ENCODE measurements around the gene GRIN3A. TPM values are rescaled to one million over a fixed set of nuclear protein-coding genes. Genes with fewer than 3 reads are reported as not detected.
"Not testable (repeated sequence)": the region's sequence is repeated elsewhere in the genome, so short reads cannot be mapped to it uniquely, and the experiment has no call there.

Gene GRIN3A
- total RNA-seq, 2 donors from 2014 or later = under 0.01 TPM; not detected in 1

DNA sequence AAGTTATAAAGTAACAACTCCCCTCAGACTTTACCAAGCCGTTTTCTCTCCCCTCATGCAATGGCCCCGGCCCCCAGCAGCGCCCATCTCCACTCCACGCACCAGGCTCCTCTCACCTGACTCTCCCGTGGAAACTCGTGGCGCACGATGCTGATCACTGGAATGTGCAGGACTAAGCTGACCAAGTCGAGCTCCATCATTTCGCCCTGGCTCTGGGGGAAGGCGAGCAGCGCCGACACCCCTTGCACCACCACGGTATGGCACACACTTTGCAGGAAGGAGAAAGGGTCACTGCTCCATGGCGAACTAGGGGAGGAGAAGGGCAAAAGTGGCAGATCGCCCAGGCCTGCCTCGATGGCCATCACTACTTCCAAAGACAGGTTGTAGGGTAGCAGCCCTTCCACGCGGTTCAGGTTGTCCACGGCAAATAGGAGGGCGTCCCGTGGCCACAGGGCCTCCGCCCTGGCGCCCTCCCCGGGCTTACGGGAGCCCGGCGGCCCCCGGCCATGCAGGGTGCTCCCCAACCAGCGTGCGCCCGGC, 1.2 kb downstream of the GRIN3A start:
- DNase-seq (no peak), ATAC-seq (no peak)
- no peaks in the 10 kb centered on the region for H3K36me3 ChIP-seq (replicated peaks in 1 of 2; ENCODE audit: insufficient read depth in 1 of 2, low read depth in 2 of 2)
- intact Hi-C loops (cut with DNase I) = no loop called here
- no peak for TF ChIP-seq POLR2A (IDR thresholded peaks at IDR 0.05)
- TF ChIP-seq CTCF (IDR thresholded peaks at IDR 0.05) = no peak
- no peaks in the 10 kb centered on the region for H3K9me3 ChIP-seq
- WGBS, 2 donors = 10 to 12% methylated on average over 27 to 32 of the region's 32 CpGs
- H3K4me3 ChIP-seq = no peak overlapping the region
- peaks cover 0 to 35% of the 10 kb centered on the region in 2 donors for H3K27me3 ChIP-seq
- H3K4me1 ChIP-seq = peaks cover 20% of the 10 kb centered on the region
- H3K27ac ChIP-seq = no peak overlapping the region

DNA sequence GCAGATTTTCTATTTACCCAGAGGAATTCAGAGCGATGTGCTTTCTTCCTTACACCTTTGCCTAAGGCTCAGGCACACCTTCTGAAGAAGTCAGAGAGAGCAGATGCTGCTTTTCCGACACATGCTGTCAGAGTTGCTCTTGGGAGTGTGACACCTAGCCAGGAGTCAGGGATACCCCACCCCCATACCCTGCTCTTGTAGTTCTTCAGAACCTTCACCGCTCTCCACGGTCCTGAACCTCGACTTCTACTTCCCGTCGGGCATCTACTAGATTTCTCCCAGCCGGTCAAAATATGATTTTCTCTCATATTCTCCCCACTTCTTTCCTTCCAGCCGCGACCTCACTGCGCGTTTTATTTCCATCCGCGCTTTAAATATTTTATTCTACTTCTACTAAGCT, 1.7 kb downstream of the GRIN3A start:
- DNase-seq = peak in 3 of 4 donors; percentile 13 to 17 (median 13)
- no peak for ATAC-seq

DNA sequence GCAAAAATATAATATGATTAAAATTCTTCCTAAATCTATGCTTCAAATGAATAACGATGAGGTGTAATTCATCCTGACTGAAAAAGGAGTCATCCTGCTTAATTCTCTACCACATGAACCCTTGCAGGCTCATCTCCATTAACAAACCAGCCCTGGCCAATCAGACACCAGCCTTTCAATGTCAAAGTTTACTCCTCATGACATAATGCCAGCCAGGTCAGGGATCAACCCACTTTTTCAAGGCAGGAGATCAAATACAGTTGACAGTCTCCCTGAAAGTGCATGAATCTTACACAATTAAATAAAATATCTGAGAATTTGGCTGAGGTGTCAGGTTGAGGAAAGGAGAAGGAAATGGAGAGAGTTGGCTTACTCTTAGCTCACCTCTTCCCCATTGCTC, 7.0 kb downstream of the GRIN3A start:
- Histone ChIP-seq H3K4me3 (no peak overlapping the region), H3K27me3 (peaks cover 0 to 7% of the 10 kb centered on the region in 2 donors), H3K36me3 (replicated peaks in 1 of 2; ENCODE audit: insufficient read depth in 1 of 2, low read depth in 2 of 2) (no peaks in the 10 kb centered on the region), H3K27ac (no peak overlapping the region), H3K9me3 (no peaks in the 10 kb centered on the region), H3K4me1 (no peaks in the 10 kb centered on the region)
- TF ChIP-seq CTCF (IDR thresholded peaks at IDR 0.05) = no peak
- TF ChIP-seq POLR2A (IDR thresholded peaks at IDR 0.05) = no peak
- 21 to 46% methylated on average over 1 of the region's 1 CpG for WGBS, 2 donors
- no peak for ATAC-seq
- intact Hi-C loops (cut with DNase I) = no loop called here
- no peak for DNase-seq

More for the DNA sequence above, 1.7 kb downstream of the GRIN3A start:
- Histone ChIP-seq H3K36me3 (replicated peaks in 1 of 2; ENCODE audit: insufficient read depth in 1 of 2, low read depth in 2 of 2) (no peaks in the 10 kb centered on the region), H3K9me3 (no peaks in the 10 kb centered on the region), H3K4me1 (peaks cover 20% of the 10 kb centered on the region), H3K27ac (no peak overlapping the region), H3K27me3 (peaks cover 0 to 35% of the 10 kb centered on the region in 2 donors), H3K4me3 (no peak overlapping the region)
- 5 to 7% methylated on average over 14 of the region's 14 CpGs for WGBS, 2 donors
- intact Hi-C loops (cut with DNase I) = no loop called here
- TF ChIP-seq CTCF (IDR thresholded peaks at IDR 0.05) (no peak), POLR2A (IDR thresholded peaks at IDR 0.05) (no peak)

GRCh38 chr9:101727612-101728524, 10.6 kb downstream of the GRIN3A start:
- H3K4me3 ChIP-seq = no peak overlapping the region
- H3K27me3 ChIP-seq = no peaks in the 10 kb centered on the region
- intact Hi-C loops (cut with DNase I) = loop anchor here (10.0 kb wide), 1 partner anchor 123 kb away; no protein-coding TSS in a partner anchor
- no peaks in the 10 kb centered on the region for H3K9me3 ChIP-seq
- 28 to 30% methylated on average over 4 of the region's 4 CpGs for WGBS, 2 donors
- no peaks in the 10 kb centered on the region for H3K4me1 ChIP-seq
- ATAC-seq (no peak), DNase-seq (peak in 3 of 4 donors; percentile 10 to 33 (median 19))
- no peak overlapping the region for H3K27ac ChIP-seq
- H3K36me3 ChIP-seq (replicated peaks in 1 of 2; ENCODE audit: insufficient read depth in 1 of 2, low read depth in 2 of 2) = no peaks in the 10 kb centered on the region
- TF ChIP-seq POLR2A (IDR thresholded peaks at IDR 0.05) (no peak), CTCF (IDR thresholded peaks at IDR 0.05) (peak; percentile 9 to 55 (median 44))

DNA sequence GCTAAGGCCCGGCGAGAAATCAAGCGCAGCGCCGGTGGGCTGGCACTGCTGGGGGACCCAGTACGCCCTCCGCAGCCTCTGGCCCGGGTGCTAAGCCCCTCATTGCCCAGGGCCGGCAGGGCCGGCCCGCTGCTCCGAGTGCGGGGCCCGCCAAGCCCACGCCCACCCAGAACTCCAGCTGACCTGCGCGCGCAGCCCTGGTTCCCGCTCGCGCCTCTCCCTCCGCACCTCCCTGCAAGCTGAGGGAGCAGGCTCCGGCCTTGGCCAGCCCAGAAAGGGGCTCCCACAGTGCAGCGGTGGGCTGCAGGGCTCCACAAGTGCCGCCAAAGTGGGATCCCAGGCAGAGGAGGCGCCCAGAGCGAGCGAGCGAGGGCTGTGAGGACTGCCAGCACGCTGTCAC, 14.2 kb downstream of the GRIN3A start:
- H3K27ac ChIP-seq; H3K4me3 ChIP-seq; ATAC-seq; H3K4me1 ChIP-seq; H3K36me3 ChIP-seq (replicated peaks in 1 of 2; ENCODE audit: insufficient read depth in 1 of 2, low read depth in 2 of 2); DNase-seq; H3K27me3 ChIP-seq; H3K9me3 ChIP-seq: not testable (repeated sequence)
- intact Hi-C loops (cut with DNase I) = loop anchor here (10.0 kb wide), 1 partner anchor 119 kb away; no protein-coding TSS in a partner anchor
- 96 to 97% methylated on average over 6 to 30 of the region's 30 CpGs for WGBS, 2 donors

All from body of pancreas (tissue), 4 donors.